Epithelial cell of proximal tubule (primary cell): ENCODE measurements around the gene PROZ. TPM values are rescaled to one million over a fixed set of nuclear protein-coding genes. Genes with fewer than 3 reads are reported as not detected.

ENCODE experiments used
- DNase-seq: peaks from one replicate; pipeline ENCODE4 v3.0.0-alpha.2; 2011; ENCODE audit warnings: low read depth
- H3K4me3 ChIP-seq: 2 replicates; pipeline ENCODE4 v1.5.1; 2011; ENCODE audit warnings: low read depth, mild to moderate bottlenecking, low read length
- CTCF ChIP-seq: conservative IDR thresholded peaks from 2 replicates; pipeline ENCODE4 v1.5.1; 2012; ENCODE audit warnings: low read depth, mild to moderate bottlenecking, low read length
- total RNA-seq: library from RNA; depleted of rRNA; stranded (reverse); fragments of >200 nt; gene quantifications from 2 replicates; pipeline ENCODE4 v1.2.3, GENCODE V29; 2015

PROZ gene
- total RNA-seq, 1 donor from 2014 or later, result not detected

GRCh38 chr13:113153810-113154748, 4.4 kb upstream of the PROZ start:
- peak overlapping the region; percentile 46 for H3K4me3 ChIP-seq
- no peak for DNase-seq
- no peak for TF ChIP-seq CTCF

- no peak for DNase-seq
- no peak for TF ChIP-seq CTCF
- no peak overlapping the region for H3K4me3 ChIP-seq
Measured at GRCh38 chr13:113155201-113155600, 3.2 kb upstream of the PROZ start.

GRCh38 chr13:113155982-113156655, 2.3 kb upstream of the PROZ start:
- no peak overlapping the region for H3K4me3 ChIP-seq
- no peak for DNase-seq
- TF ChIP-seq CTCF, result no peak

GRCh38 chr13:113157206-113157928, 1.1 kb upstream of the PROZ start:
- H3K4me3 ChIP-seq, result no peak overlapping the region
- no peak for DNase-seq
- no peak for TF ChIP-seq CTCF

GRCh38 chr13:113158946-113159345, 498 bp downstream of the PROZ start:
- no peak for DNase-seq
- TF ChIP-seq CTCF, result no peak
- H3K4me3 ChIP-seq, result no peak overlapping the region

GRCh38 chr13:113159701-113160100, 1.3 kb downstream of the PROZ start:
- no peak for TF ChIP-seq CTCF
- no peak overlapping the region for H3K4me3 ChIP-seq
- DNase-seq, result no peak
